Measurements from ENCODE around the gene S100A3.

DNA sequence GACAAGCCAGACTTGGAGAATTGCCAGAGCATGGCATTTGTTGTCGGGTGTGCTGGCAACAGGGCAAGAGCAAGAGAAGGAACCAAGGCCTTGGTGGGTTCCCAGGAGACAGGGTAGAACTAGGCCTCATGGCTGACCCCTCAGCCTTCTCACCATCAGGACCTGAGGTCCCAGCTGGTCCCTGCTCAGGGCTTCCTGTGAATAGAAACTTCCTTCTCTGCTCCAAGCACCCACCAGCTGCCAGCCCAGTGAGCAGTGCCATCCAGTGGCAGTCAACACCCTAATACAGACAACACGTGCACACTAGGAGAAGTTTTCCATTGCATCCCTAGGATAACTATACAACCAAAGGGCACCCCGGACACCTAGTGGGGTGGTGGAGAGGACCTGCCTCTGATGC is 36.0 kb downstream of the S100A3 start:
- no peak for TF ChIP-seq ZNF333 (CRISPR knock-in tag; IDR thresholded peaks at IDR 0.05; ENCODE audit: borderline replicate concordance)
- TF ChIP-seq RFX1 (IDR thresholded peaks at IDR 0.05), result no peak
- TF ChIP-seq FOSL1 (CRISPR knock-in tag; IDR thresholded peaks at IDR 0.05; ENCODE audit: borderline replicate concordance), result no peak
- no peak for TF ChIP-seq RAD21 (CRISPR knock-in tag; IDR thresholded peaks at IDR 0.05)
- no peak for TF ChIP-seq ZIK1 (CRISPR knock-in tag; IDR thresholded peaks at IDR 0.05; ENCODE audit: borderline replicate concordance, low read depth)
- no peak for TF ChIP-seq HOXA7 (CRISPR knock-in tag; IDR thresholded peaks at IDR 0.05)
- TF ChIP-seq CTCF (CRISPR knock-in tag; IDR thresholded peaks at IDR 0.05), result peak; percentile 22; the same call in 1 of the 2 replicates
- TF ChIP-seq GABPA (IDR thresholded peaks at IDR 0.05; ENCODE audit: low read depth, low read length), result no peak
- TF ChIP-seq GABPA (CRISPR knock-in tag; IDR thresholded peaks at IDR 0.05; ENCODE audit: low read depth), result no peak

All from HepG2 (cell line).